Activated T-cell treated with anti-CD3 and anti-CD28 coated beads, Interleukin-2, amount 50 U/mL, for 4 hours (primary cell): ENCODE measurements around the gene ZNF367. TPM values are rescaled to one million over a fixed set of nuclear protein-coding genes. Genes with fewer than 3 reads are reported as not detected.
"Not testable (repeated sequence)": the region's sequence is repeated elsewhere in the genome, so short reads cannot be mapped to it uniquely, and the experiment has no call there.

ENCODE experiments used
- ATAC-seq, 2 donors: fragments of 200-7000 bp; cut with Tn5 transposase; one replicate each; pipeline ENCODE4 v1.10.0; 2021
- DNase-seq: peaks from one replicate; pipeline ENCODE4 v3.0.0-alpha.2; 2020
- H3K27me3 Mint-ChIP-seq: one replicate; pipeline ENCODE4 v1.8.0; 2021; ENCODE audit warnings: low read depth, mixed read lengths
- H3K36me3 Mint-ChIP-seq: one replicate; pipeline ENCODE4 v1.8.0; 2022; ENCODE audit warnings: mixed read lengths; ENCODE audit not compliant: insufficient read depth
- H3K4me1 Mint-ChIP-seq: one replicate; pipeline ENCODE4 v1.8.0; 2021; ENCODE audit warnings: low read depth, mixed read lengths
- H3K4me3 Mint-ChIP-seq: one replicate; pipeline ENCODE4 v1.8.0; 2021; ENCODE audit warnings: mild to moderate bottlenecking, moderate library complexity, mixed read lengths
- H3K9me3 Mint-ChIP-seq: one replicate; pipeline ENCODE4 v1.8.0; 2021; ENCODE audit warnings: mixed read lengths
- total RNA-seq, 3 donors: library from RNA; stranded (reverse); gene quantifications; one replicate each; pipeline ENCODE4 v1.2.1, GENCODE V29; 2021

Gene ZNF367
- total RNA-seq, 3 donors from 2014 or later = 28.9 to 34.6 (median 30.0) TPM

- Mint-ChIP-seq H3K4me1 (peaks cover 23% of the 10 kb centered on the region), H3K4me3 (no peak overlapping the region), H3K9me3 (no peaks in the 10 kb centered on the region), H3K27me3 (no peaks in the 10 kb centered on the region), H3K36me3 (peaks cover 10% of the 10 kb centered on the region)
- ATAC-seq = no peak
- no peak for DNase-seq
These were observed 41.0 kb downstream of the ZNF367 start for GRCh38 chr9:96376891-96377874.

- H3K4me3 Mint-ChIP-seq, H3K27me3 Mint-ChIP-seq, ATAC-seq, H3K4me1 Mint-ChIP-seq, H3K9me3 Mint-ChIP-seq, DNase-seq, H3K36me3 Mint-ChIP-seq: not testable (repeated sequence)
These were observed 42.7 kb downstream of the ZNF367 start for GRCh38 chr9:96375507-96375906.

GRCh38 chr9:96367943-96368342 is 50.2 kb downstream of the ZNF367 start:
- H3K4me3 Mint-ChIP-seq = no peak overlapping the region
- no peaks in the 10 kb centered on the region for H3K4me1 Mint-ChIP-seq
- DNase-seq (no peak), ATAC-seq (no peak)
- H3K36me3 Mint-ChIP-seq = peaks cover 11% of the 10 kb centered on the region
- H3K9me3 Mint-ChIP-seq = no peaks in the 10 kb centered on the region
- no peaks in the 10 kb centered on the region for H3K27me3 Mint-ChIP-seq

- ATAC-seq (no peak), DNase-seq (no peak)
- Mint-ChIP-seq H3K4me1 (no peaks in the 10 kb centered on the region), H3K9me3 (no peaks in the 10 kb centered on the region), H3K36me3 (peaks cover 21% of the 10 kb centered on the region), H3K4me3 (no peak overlapping the region), H3K27me3 (no peaks in the 10 kb centered on the region)
These were observed 54.8 kb downstream of the ZNF367 start for GRCh38 chr9:96363175-96363967.

GRCh38 chr9:96362119-96362518 is 56.1 kb downstream of the ZNF367 start:
- H3K27me3 Mint-ChIP-seq, H3K4me3 Mint-ChIP-seq, H3K4me1 Mint-ChIP-seq, H3K9me3 Mint-ChIP-seq, ATAC-seq, DNase-seq: not testable (repeated sequence)
- peaks cover 23% of the 10 kb centered on the region for H3K36me3 Mint-ChIP-seq

- no peak for ATAC-seq
- no peaks in the 10 kb centered on the region for H3K4me1 Mint-ChIP-seq
- H3K9me3 Mint-ChIP-seq = no peaks in the 10 kb centered on the region
- H3K27me3 Mint-ChIP-seq = no peaks in the 10 kb centered on the region
- H3K4me3 Mint-ChIP-seq = no peak overlapping the region
- H3K36me3 Mint-ChIP-seq = peaks cover 24% of the 10 kb centered on the region
- DNase-seq = no peak
These were observed 56.5 kb downstream of the ZNF367 start for GRCh38 chr9:96361668-96362067.

- H3K27me3 Mint-ChIP-seq = no peaks in the 10 kb centered on the region
- no peak for ATAC-seq
- peaks cover 25% of the 10 kb centered on the region for H3K36me3 Mint-ChIP-seq
- no peak overlapping the region for H3K4me3 Mint-ChIP-seq
- no peaks in the 10 kb centered on the region for H3K4me1 Mint-ChIP-seq
- no peaks in the 10 kb centered on the region for H3K9me3 Mint-ChIP-seq
- no peak for DNase-seq
These were observed 57.2 kb downstream of the ZNF367 start for GRCh38 chr9:96360976-96361375.

- DNase-seq, ATAC-seq, H3K4me1 Mint-ChIP-seq, H3K27me3 Mint-ChIP-seq, H3K4me3 Mint-ChIP-seq, H3K9me3 Mint-ChIP-seq: not testable (repeated sequence)
- H3K36me3 Mint-ChIP-seq = peaks cover 27% of the 10 kb centered on the region
These were observed 57.6 kb downstream of the ZNF367 start for GRCh38 chr9:96360523-96360922.

GRCh38 chr9:96350866-96351265 is 67.3 kb downstream of the ZNF367 start:
- Mint-ChIP-seq H3K4me1 (no peaks in the 10 kb centered on the region), H3K27me3 (no peaks in the 10 kb centered on the region), H3K9me3 (peaks cover 6% of the 10 kb centered on the region), H3K4me3 (no peak overlapping the region), H3K36me3 (peaks cover 13% of the 10 kb centered on the region)
- no peak for DNase-seq
- no peak for ATAC-seq

- Mint-ChIP-seq H3K36me3 (peaks cover 9% of the 10 kb centered on the region), H3K9me3 (peaks cover 6% of the 10 kb centered on the region), H3K27me3 (no peaks in the 10 kb centered on the region), H3K4me1 (no peaks in the 10 kb centered on the region), H3K4me3 (no peak overlapping the region)
- no peak for ATAC-seq
- no peak for DNase-seq
These were observed 69.9 kb downstream of the ZNF367 start for GRCh38 chr9:96348261-96348660.

- Mint-ChIP-seq H3K4me1 (no peaks in the 10 kb centered on the region), H3K4me3 (no peak overlapping the region), H3K36me3 (peaks cover 16% of the 10 kb centered on the region), H3K27me3 (no peaks in the 10 kb centered on the region), H3K9me3 (peaks cover 6% of the 10 kb centered on the region)
- no peak for ATAC-seq
- DNase-seq = no peak
These were observed 72.6 kb downstream of the ZNF367 start for GRCh38 chr9:96345551-96345950.

GRCh38 chr9:96344458-96345180 is 73.6 kb downstream of the ZNF367 start:
- H3K4me1 Mint-ChIP-seq = peaks cover 6% of the 10 kb centered on the region
- ATAC-seq = no peak
- H3K36me3 Mint-ChIP-seq = peaks cover 16% of the 10 kb centered on the region
- no peak for DNase-seq
- H3K4me3 Mint-ChIP-seq = no peak overlapping the region
- H3K27me3 Mint-ChIP-seq = no peaks in the 10 kb centered on the region
- peaks cover 6% of the 10 kb centered on the region for H3K9me3 Mint-ChIP-seq

GRCh38 chr9:96343515-96344360 is 74.4 kb downstream of the ZNF367 start:
- peaks cover 6% of the 10 kb centered on the region for H3K9me3 Mint-ChIP-seq
- H3K4me3 Mint-ChIP-seq = no peak overlapping the region
- H3K27me3 Mint-ChIP-seq = no peaks in the 10 kb centered on the region
- H3K4me1 Mint-ChIP-seq = peaks cover 7% of the 10 kb centered on the region
- DNase-seq (no peak), ATAC-seq (no peak)
- peaks cover 16% of the 10 kb centered on the region for H3K36me3 Mint-ChIP-seq
